Measurements from ENCODE around the gene S1PR4.

The S1PR4 gene

GRCh38 chr19:3224346-3225168, 46.0 kb downstream of the S1PR4 start, which contains the start of gene CELF5:
TSS of gene CELF5 (plus strand) at chr19:3224661. CDS start at chr19:3224740, 79 bp downstream.
- peak; percentile 45 to 57 for DNase-seq

GRCh38 chr19:3225169-3225485, 46.6 kb downstream of the S1PR4 start:
- no peak for DNase-seq

- no peak for DNase-seq
These were observed 47.1 kb downstream of the S1PR4 start for GRCh38 chr19:3225677-3226093.

GRCh38 chr19:3227054-3227626, 48.6 kb downstream of the S1PR4 start:
- no peak for DNase-seq

GRCh38 chr19:3229346-3229743, 50.8 kb downstream of the S1PR4 start:
- DNase-seq, result no peak

Measured in stimulated activated CD4-positive, alpha-beta T cell treated with anti-CD3 and anti-CD28 coated beads, Interleukin-2, amount 100 ng/mL, for 48 hours (primary cell).